IMR-90 (cell line): ENCODE results near the gene CRAMP1. TPM values are rescaled to one million over a fixed set of nuclear protein-coding genes. Genes with fewer than 3 reads are reported as not detected.

Source experiments
- ATAC-seq: fragments of 200-7000 bp; cut with Tn5 transposase; 2 replicates; pipeline ENCODE4 v1.9.1; 2020; ENCODE audit warnings: low read depth, mild to moderate bottlenecking, moderate library complexity
- BruUV-seq: library from RNA; stranded (reverse); fragments of 400-500 nt; replicated peaks from 2 replicates; lab custom pipeline; 2021; lab: Mats Ljungman, UMichigan
- CTCF ChIA-PET: fragments of 300-600 bp; formaldehyde crosslinking; extraction: SDS; loops from one replicate; lab custom pipeline; 2021; ENCODE audit warnings: antibody characterized with exemption; lab: Yijun Ruan, JAX
- POLR2A ChIA-PET: fragments of 300-600 bp; sonication (Branson Sonifier 250); formaldehyde crosslinking; loops from one replicate; lab custom pipeline; 2022; ENCODE audit warnings: antibody characterized with exemption; ENCODE audit not compliant: unreplicated experiment; lab: Charles Lee
- DNase-seq: peaks from one replicate; pipeline ENCODE4 v3.0.0; 2013
- H2AFZ ChIP-seq: replicated peaks from 2 replicates; pipeline ENCODE3; 2013; ENCODE audit warnings: low read length, mild to moderate bottlenecking; ENCODE audit not compliant: poor library complexity
- H2AK5ac ChIP-seq: 2 replicates; pipeline ENCODE4 v1.6.1; 2013; ENCODE audit warnings: low read depth, low read length, inconsistent platforms
- H2AK9ac ChIP-seq: replicated peaks from 2 replicates; pipeline ENCODE3; 2013; ENCODE audit warnings: mild to moderate bottlenecking, low read depth, low read length, moderate library complexity; ENCODE audit not compliant: poor library complexity
- H2BK120ac ChIP-seq: 2 replicates; pipeline ENCODE4 v1.6.1; 2013; ENCODE audit warnings: low read depth, low read length, inconsistent platforms
- H2BK15ac ChIP-seq: 3 replicates; pipeline ENCODE4 v1.6.1; 2013; ENCODE audit warnings: low read depth, low read length, inconsistent platforms
- H2BK20ac ChIP-seq: 2 replicates; pipeline ENCODE4 v1.6.1; 2013; ENCODE audit warnings: low read depth, mild to moderate bottlenecking, inconsistent platforms, low read length, moderate library complexity
- H2BK5ac ChIP-seq: 2 replicates; pipeline ENCODE4 v1.6.1; 2013; ENCODE audit warnings: mild to moderate bottlenecking, low read depth, low read length, inconsistent platforms; ENCODE audit not compliant: poor library complexity, severe bottlenecking
- H3K14ac ChIP-seq: replicated peaks from 2 replicates; pipeline ENCODE4 v1.6.1; 2013; ENCODE audit warnings: low read depth, low read length, inconsistent platforms
- H3K18ac ChIP-seq: 2 replicates; pipeline ENCODE4 v1.6.1; 2013; ENCODE audit warnings: low read depth, low read length, control low read depth
- H3K23ac ChIP-seq: 2 replicates; pipeline ENCODE4 v1.6.1; 2013; ENCODE audit warnings: low read depth, low read length, inconsistent platforms
- H3K27ac ChIP-seq: 2 replicates; pipeline ENCODE4 v1.5.1; 2013; ENCODE audit warnings: mild to moderate bottlenecking, control low read depth, low read length; ENCODE audit not compliant: insufficient read depth
- H3K27me3 ChIP-seq: 2 replicates; pipeline ENCODE4 v1.6.1; 2013; ENCODE audit warnings: low read length; ENCODE audit not compliant: control insufficient read depth, insufficient read depth
- H3K36me3 ChIP-seq: 2 replicates; pipeline ENCODE4 v1.6.1; 2013; ENCODE audit warnings: low read length, mixed read lengths; ENCODE audit not compliant: control insufficient read depth, insufficient read depth
- H3K4ac ChIP-seq: 2 replicates; pipeline ENCODE4 v1.6.1; 2013; ENCODE audit warnings: low read depth, low read length, inconsistent platforms
- H3K4me1 ChIP-seq: 2 replicates; pipeline ENCODE4 v1.6.1; 2013; ENCODE audit warnings: low read length, mixed read lengths; ENCODE audit not compliant: control insufficient read depth, insufficient read depth
- H3K4me2 ChIP-seq: 2 replicates; pipeline ENCODE4 v1.6.1; 2013; ENCODE audit warnings: low read depth, mild to moderate bottlenecking, control low read depth, low read length, moderate library complexity
- H3K4me3 ChIP-seq: 2 replicates; pipeline ENCODE4 v1.5.1; 2013; ENCODE audit warnings: low read depth, mild to moderate bottlenecking, control low read depth, low read length, moderate library complexity; ENCODE audit not compliant: insufficient read depth
- H3K56ac ChIP-seq: 2 replicates; pipeline ENCODE4 v1.6.1; 2013; ENCODE audit warnings: low read length, inconsistent platforms; ENCODE audit not compliant: insufficient read depth; ENCODE audit errors: extremely low read depth
- H3K79me1 ChIP-seq, 2 experiments: 2 replicates each; pipeline ENCODE4 v1.6.1; 2013; ENCODE audit warnings: low read length in 2 of 2, inconsistent platforms in 1 of 2, low read depth in 1 of 2
- H3K9ac ChIP-seq: 2 replicates; pipeline ENCODE4 v1.6.1; 2013; ENCODE audit warnings: low read depth, low read length, control low read depth
- H3K9me1 ChIP-seq: 2 replicates; pipeline ENCODE4 v1.6.1; 2013; ENCODE audit warnings: low read length, inconsistent platforms; ENCODE audit not compliant: insufficient read depth
- H3K9me3 ChIP-seq: 2 replicates; pipeline ENCODE4 v1.6.1; 2013; ENCODE audit warnings: low read length; ENCODE audit not compliant: control insufficient read depth, insufficient read depth
- H4K20me1 ChIP-seq: 2 replicates; pipeline ENCODE4 v1.6.1; 2013; ENCODE audit warnings: low read length, inconsistent platforms; ENCODE audit not compliant: insufficient read depth
- H4K5ac ChIP-seq: 2 replicates; pipeline ENCODE4 v1.6.1; 2013; ENCODE audit warnings: mild to moderate bottlenecking, low read depth, low read length, control low read depth
- H4K8ac ChIP-seq, 2 experiments: 2 replicates each; pipeline ENCODE4 v1.6.1; 2013; ENCODE audit warnings: low read depth in 2 of 2, low read length in 2 of 2, control low read depth in 1 of 2, inconsistent platforms in 1 of 2
- H4K91ac ChIP-seq: 2 replicates; pipeline ENCODE4 v1.6.1; 2013; ENCODE audit warnings: low read depth, low read length, inconsistent platforms; ENCODE audit not compliant: insufficient read depth
- BHLHE40 ChIP-seq: fragments of 150-350 bp; IDR thresholded peaks from 2 replicates; pipeline ENCODE4 v1.6.1; 2016; ENCODE audit warnings: mild to moderate bottlenecking, low read depth, low read length
- CEBPB ChIP-seq: IDR thresholded peaks from 2 replicates; pipeline ENCODE4 v1.6.1; 2012; ENCODE audit warnings: low read depth, low read length, improper control_type of control experiment
- CHD1 ChIP-seq: IDR thresholded peaks from 2 replicates; pipeline ENCODE4 v1.6.1; 2012; ENCODE audit warnings: low read depth, low read length, improper control_type of control experiment
- ELK1 ChIP-seq: fragments of 150-350 bp; IDR thresholded peaks from 2 replicates; pipeline ENCODE4 v1.6.1; 2016; ENCODE audit warnings: low read depth, mild to moderate bottlenecking, low read length, moderate library complexity, borderline replicate concordance
- FOS ChIP-seq: fragments of 150-350 bp; IDR thresholded peaks from 2 replicates; pipeline ENCODE4 v1.6.1; 2016; ENCODE audit warnings: low read depth, low read length
- MAFK ChIP-seq: IDR thresholded peaks from 2 replicates; pipeline ENCODE4 v1.6.1; 2012; ENCODE audit warnings: low read depth, low read length, improper control_type of control experiment
- MAZ ChIP-seq: IDR thresholded peaks from 2 replicates; pipeline ENCODE4 v1.6.1; 2012; ENCODE audit warnings: low read depth, mild to moderate bottlenecking, low read length, improper control_type of control experiment, moderate library complexity, borderline replicate concordance
- MXI1 ChIP-seq: IDR thresholded peaks from 2 replicates; pipeline ENCODE4 v1.6.1; 2012; ENCODE audit warnings: low read depth, mild to moderate bottlenecking, low read length, moderate library complexity, borderline replicate concordance
- NFE2L2 ChIP-seq: fragments of 150-350 bp; IDR thresholded peaks from 2 replicates; pipeline ENCODE4 v1.6.1; 2016; ENCODE audit warnings: low read depth, mild to moderate bottlenecking, low read length
- POLR2A ChIP-seq: IDR thresholded peaks from 2 replicates; pipeline ENCODE4 v1.6.1; 2012; ENCODE audit warnings: mild to moderate bottlenecking, low read depth, low read length
- RAD21 ChIP-seq: IDR thresholded peaks from 2 replicates; pipeline ENCODE4 v1.6.1; 2012; ENCODE audit warnings: low read length, improper control_type of control experiment
- RCOR1 ChIP-seq: IDR thresholded peaks from 2 replicates; pipeline ENCODE4 v1.6.1; 2012; ENCODE audit warnings: mild to moderate bottlenecking, low read length, improper control_type of control experiment; ENCODE audit not compliant: insufficient replicate concordance
- RFX5 ChIP-seq: IDR thresholded peaks from 2 replicates; pipeline ENCODE4 v1.8.0; 2012; ENCODE audit warnings: low read depth, mild to moderate bottlenecking, low read length, moderate library complexity
- SMC3 ChIP-seq: fragments of 150-350 bp; IDR thresholded peaks from 2 replicates; pipeline ENCODE4 v1.6.1; 2016; ENCODE audit warnings: low read depth, mild to moderate bottlenecking, antibody characterized with exemption, low read length, moderate library complexity
- WGBS, 2 experiments: methylation state at CpG; one replicate each; pipeline versions ENCODE4 v1.1.5 to v1.1.7; 2013; ENCODE audit warnings: missing lambda C conversion rate in 2 of 2; ENCODE audit not compliant: insufficient read length in 1 of 2; ENCODE audit errors: extremely low coverage in 2 of 2; 5-methylcytosine and 5-hydroxymethylcytosine counted together
- dilution Hi-C: fragments of 300-500 bp; cut with HindIII; formaldehyde crosslinking; loops from one replicate; pipeline ENCODE4 v1.14.3; 2018; ENCODE audit warnings: low sequenced_read_pairs; ENCODE audit not compliant: unreplicated experiment
- in situ Hi-C: fragments of 300-500 bp; cut with MboI; formaldehyde crosslinking; loops from 3 replicates; pipeline ENCODE4 v1.14.3; 2019; ENCODE audit warnings: low sequenced_read_pairs, inconsistent platforms, mixed read lengths
- intact Hi-C: fragments of 100-400 bp; cut with micrococcal nuclease; formaldehyde crosslinking; loops from 2 replicates; pipeline ENCODE4 v1.10.0; 2022
- polyA plus RNA-seq, 3 experiments: library from polyadenylated mRNA; depleted of rRNA; stranded (reverse); fragments of >200 nt; gene quantifications; 2 replicates each; pipeline ENCODE4 v1.2.3, GENCODE V29; 2012; ENCODE audit warnings: low replicate concordance in 1 of 3
- total RNA-seq: library from RNA; depleted of rRNA; stranded (reverse); fragments of >200 nt; gene quantifications from 2 replicates; pipeline ENCODE4 v1.2.3, GENCODE V29; 2012
- TF ChIP-seq, protein P1 (sequence below): conservative IDR thresholded peaks from 2 replicates; pipeline ENCODE4 v1.5.1; 2012; ENCODE audit warnings: mild to moderate bottlenecking, low read depth, low read length, improper control_type of control experiment
- TF ChIP-seq, protein P2 (sequence below): fragments of 150-350 bp; IDR thresholded peaks from 2 replicates; pipeline ENCODE4 v1.6.1; 2017; ENCODE audit warnings: mild to moderate bottlenecking, antibody characterized with exemption, low read length, low read depth

CRAMP1 gene
- total and polyA plus RNA-seq, 2 of the 4 experiments (the other 2 are of a cell fraction) = 3.2 to 12.0 TPM

DNA sequence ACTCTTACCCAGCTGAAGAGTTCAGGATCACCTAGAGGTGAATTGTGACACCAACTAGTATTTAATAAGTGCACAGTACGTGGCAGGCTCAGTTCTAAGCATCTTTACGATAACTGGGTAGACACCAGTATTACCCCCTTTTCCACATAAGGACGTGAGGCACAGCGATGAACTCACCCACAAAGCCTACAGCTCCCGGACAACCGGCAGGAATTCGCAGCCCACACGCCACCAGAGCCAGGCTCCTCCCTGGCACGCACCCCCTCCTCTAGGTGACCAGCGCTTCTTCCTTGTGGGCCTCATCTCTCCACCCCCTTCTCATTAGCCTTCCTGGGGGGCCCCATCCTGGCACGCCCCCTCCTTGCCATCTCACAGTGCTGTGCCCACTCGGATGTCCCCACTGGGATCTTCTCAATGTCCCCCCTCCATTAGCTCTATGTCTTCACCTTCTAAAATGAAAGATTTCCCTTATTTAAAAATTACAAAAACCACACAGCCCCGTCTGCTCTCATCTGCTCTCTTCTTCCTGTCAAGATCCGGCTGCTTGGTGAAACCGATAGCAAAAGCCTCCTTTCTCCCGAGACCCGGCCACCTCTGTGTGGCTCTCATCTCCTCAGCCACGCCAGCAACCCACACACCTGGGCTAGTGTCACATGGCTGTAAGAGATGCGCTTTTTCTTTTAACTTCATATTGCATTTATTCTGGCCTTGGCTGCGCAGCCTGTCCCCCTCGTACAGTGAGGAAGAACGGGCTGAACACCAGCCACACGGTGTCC lies 21.0 kb upstream of the CRAMP1 start:
- no peak overlapping the region for H4K5ac ChIP-seq
- no peak overlapping the region for H3K9ac ChIP-seq
- H3K18ac ChIP-seq = no peak overlapping the region
- TF ChIP-seq MAZ (no peak), RFX5 (no peak), CHD1 (no peak), POLR2A (no peak), MXI1 (no peak), ELK1 (no peak), RAD21 (no peak), FOS (no peak), SMC3 (no peak), NFE2L2 (no peak), RCOR1 (no peak), CEBPB (no peak), BHLHE40 (no peak), MAFK (no peak)
- TF ChIP-seq, protein P1, sequence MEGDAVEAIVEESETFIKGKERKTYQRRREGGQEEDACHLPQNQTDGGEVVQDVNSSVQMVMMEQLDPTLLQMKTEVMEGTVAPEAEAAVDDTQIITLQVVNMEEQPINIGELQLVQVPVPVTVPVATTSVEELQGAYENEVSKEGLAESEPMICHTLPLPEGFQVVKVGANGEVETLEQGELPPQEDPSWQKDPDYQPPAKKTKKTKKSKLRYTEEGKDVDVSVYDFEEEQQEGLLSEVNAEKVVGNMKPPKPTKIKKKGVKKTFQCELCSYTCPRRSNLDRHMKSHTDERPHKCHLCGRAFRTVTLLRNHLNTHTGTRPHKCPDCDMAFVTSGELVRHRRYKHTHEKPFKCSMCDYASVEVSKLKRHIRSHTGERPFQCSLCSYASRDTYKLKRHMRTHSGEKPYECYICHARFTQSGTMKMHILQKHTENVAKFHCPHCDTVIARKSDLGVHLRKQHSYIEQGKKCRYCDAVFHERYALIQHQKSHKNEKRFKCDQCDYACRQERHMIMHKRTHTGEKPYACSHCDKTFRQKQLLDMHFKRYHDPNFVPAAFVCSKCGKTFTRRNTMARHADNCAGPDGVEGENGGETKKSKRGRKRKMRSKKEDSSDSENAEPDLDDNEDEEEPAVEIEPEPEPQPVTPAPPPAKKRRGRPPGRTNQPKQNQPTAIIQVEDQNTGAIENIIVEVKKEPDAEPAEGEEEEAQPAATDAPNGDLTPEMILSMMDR = no peak
- TF ChIP-seq, protein P2, sequence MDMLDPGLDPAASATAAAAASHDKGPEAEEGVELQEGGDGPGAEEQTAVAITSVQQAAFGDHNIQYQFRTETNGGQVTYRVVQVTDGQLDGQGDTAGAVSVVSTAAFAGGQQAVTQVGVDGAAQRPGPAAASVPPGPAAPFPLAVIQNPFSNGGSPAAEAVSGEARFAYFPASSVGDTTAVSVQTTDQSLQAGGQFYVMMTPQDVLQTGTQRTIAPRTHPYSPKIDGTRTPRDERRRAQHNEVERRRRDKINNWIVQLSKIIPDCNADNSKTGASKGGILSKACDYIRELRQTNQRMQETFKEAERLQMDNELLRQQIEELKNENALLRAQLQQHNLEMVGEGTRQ = no peak
- no peak overlapping the region for H3K4me2 ChIP-seq
- H2AK5ac ChIP-seq = no peak overlapping the region
- H2BK120ac ChIP-seq = no peak overlapping the region
- 96% methylated on average over 12 of the region's 23 CpGs; no CpG with 5 or more reads in 1 of the 2 experiments for WGBS, 2 experiments
- dilution Hi-C loops (no loop called here), intact Hi-C loops (no loop called here), in situ Hi-C loops (no loop called here)
- no peak overlapping the region for H2AK9ac ChIP-seq
- H3K23ac ChIP-seq = no peak overlapping the region
- H3K9me1 ChIP-seq = no peaks in the 10 kb centered on the region
- H3K14ac ChIP-seq = no peak overlapping the region
- DNase-seq = no peak
- POLR2A ChIA-PET = no interaction called here
- no peak overlapping the region for H4K91ac ChIP-seq
- no peak overlapping the region for H3K4ac ChIP-seq
- H4K20me1 ChIP-seq = no peaks in the 10 kb centered on the region
- no peak for ATAC-seq
- no peak overlapping the region for H2AFZ ChIP-seq
- no peak overlapping the region for H2BK20ac ChIP-seq
- no peak overlapping the region for H3K27ac ChIP-seq
- no TSS peak for BruUV-seq
- no peak overlapping the region for H3K56ac ChIP-seq
- H3K79me1 ChIP-seq = no peaks in the 10 kb centered on the region
- no peak overlapping the region for H2BK5ac ChIP-seq
- peaks cover 32% of the 10 kb centered on the region for H3K36me3 ChIP-seq
- CTCF ChIA-PET = no interaction called here
- H3K27me3 ChIP-seq = no peaks in the 10 kb centered on the region
- no peak overlapping the region for H3K4me3 ChIP-seq
- no peak overlapping the region for H2BK15ac ChIP-seq
- H4K8ac ChIP-seq = no peak overlapping the region
- H3K4me1 ChIP-seq = no peaks in the 10 kb centered on the region
- H3K9me3 ChIP-seq = no peaks in the 10 kb centered on the region
